Hematopoietic multipotent progenitor cell treated with erythropoietin and hydrocortisone succinate and interleukin-3 and kit ligand, for 15 days (in vitro differentiated cells): ENCODE data around the gene AVEN.
A peak's percentile ranks its signal among the peaks of the same experiment; 100 is the strongest.

Experiments used
- DNase-seq: peaks from one replicate; pipeline ENCODE4 v3.0.0-alpha.2; 2015; ENCODE audit warnings: low spot score

The AVEN gene

GRCh38 chr15:33985287-33985686, 53.7 kb downstream of the AVEN start:
- DNase-seq = no peak

GRCh38 chr15:33982516-33982915, 56.5 kb downstream of the AVEN start:
- no peak for DNase-seq

GRCh38 chr15:33980159-33980558, 58.8 kb downstream of the AVEN start:
- no peak for DNase-seq

GRCh38 chr15:33975022-33975565, 63.9 kb downstream of the AVEN start:
- no peak for DNase-seq

GRCh38 chr15:33971811-33972210, 67.2 kb downstream of the AVEN start:
- no peak for DNase-seq

GRCh38 chr15:33968821-33969220, 70.2 kb downstream of the AVEN start:
- DNase-seq = no peak

GRCh38 chr15:33968224-33968623, 70.8 kb downstream of the AVEN start, which contains the start of gene CHRM5:
CHRM5 (plus strand) TSS chr15:33968497; CDS start chr15:34062718, 94,221 bp downstream.
- DNase-seq = no peak

GRCh38 chr15:33964665-33965040, 74.4 kb downstream of the AVEN start:
- no peak for DNase-seq

GRCh38 chr15:33963831-33964664, 75.0 kb downstream of the AVEN start:
- peak; percentile 49 for DNase-seq

GRCh38 chr15:33960549-33960935, 78.5 kb downstream of the AVEN start:
- no peak for DNase-seq

GRCh38 chr15:33959844-33960548, 79.0 kb downstream of the AVEN start:
- DNase-seq = no peak

- DNase-seq = peak; percentile 73
Observed at GRCh38 chr15:33956397-33956796, 82.6 kb downstream of the AVEN start.

GRCh38 chr15:33955945-33956344, 83.1 kb downstream of the AVEN start:
- peak; percentile 72 for DNase-seq

GRCh38 chr15:33946152-33946551, 92.9 kb downstream of the AVEN start:
- DNase-seq = no peak

GRCh38 chr15:33941279-33942063, 97.5 kb downstream of the AVEN start:
- DNase-seq = no peak

- DNase-seq = no peak
Observed at GRCh38 chr15:33934921-33935320, 104.1 kb downstream of the AVEN start.

GRCh38 chr15:33934396-33934795, 104.6 kb downstream of the AVEN start:
- no peak for DNase-seq

GRCh38 chr15:33932734-33933133, 106.3 kb downstream of the AVEN start:
- DNase-seq = no peak

- DNase-seq = no peak
Observed at GRCh38 chr15:33926260-33926659, 112.7 kb downstream of the AVEN start.

- DNase-seq = no peak
Observed at GRCh38 chr15:33923446-33923845, 115.6 kb downstream of the AVEN start.

- DNase-seq = peak; percentile 42
Observed at GRCh38 chr15:33915571-33916407, 123.2 kb downstream of the AVEN start.
